Fibroblast of lung (primary cell): Measurements from ENCODE around the gene INSIG2.

Experiments
- EZH2 ChIP-seq: IDR thresholded peaks from 2 replicates; pipeline ENCODE4 v1.5.1; 2012; ENCODE audit warnings: low read length, control low read depth, mild to moderate bottlenecking; ENCODE audit errors: missing control alignments
- TF ChIP-seq, protein P1 (sequence below), 2 donors: IDR thresholded peaks in 1 of 2; conservative IDR thresholded peaks in 1 of 2; 1 replicate in 1 of 2; 2 replicates in 1 of 2; pipeline ENCODE4 v1.5.1; 2011 to 2012; ENCODE audit warnings: low read length in 2 of 2, control low read depth in 1 of 2, inconsistent platforms in 1 of 2, low read depth in 1 of 2, mild to moderate bottlenecking in 1 of 2

GRCh38 chr2:118056165-118056534, 32.1 kb upstream of the INSIG2 start:
- TF ChIP-seq, protein P1, sequence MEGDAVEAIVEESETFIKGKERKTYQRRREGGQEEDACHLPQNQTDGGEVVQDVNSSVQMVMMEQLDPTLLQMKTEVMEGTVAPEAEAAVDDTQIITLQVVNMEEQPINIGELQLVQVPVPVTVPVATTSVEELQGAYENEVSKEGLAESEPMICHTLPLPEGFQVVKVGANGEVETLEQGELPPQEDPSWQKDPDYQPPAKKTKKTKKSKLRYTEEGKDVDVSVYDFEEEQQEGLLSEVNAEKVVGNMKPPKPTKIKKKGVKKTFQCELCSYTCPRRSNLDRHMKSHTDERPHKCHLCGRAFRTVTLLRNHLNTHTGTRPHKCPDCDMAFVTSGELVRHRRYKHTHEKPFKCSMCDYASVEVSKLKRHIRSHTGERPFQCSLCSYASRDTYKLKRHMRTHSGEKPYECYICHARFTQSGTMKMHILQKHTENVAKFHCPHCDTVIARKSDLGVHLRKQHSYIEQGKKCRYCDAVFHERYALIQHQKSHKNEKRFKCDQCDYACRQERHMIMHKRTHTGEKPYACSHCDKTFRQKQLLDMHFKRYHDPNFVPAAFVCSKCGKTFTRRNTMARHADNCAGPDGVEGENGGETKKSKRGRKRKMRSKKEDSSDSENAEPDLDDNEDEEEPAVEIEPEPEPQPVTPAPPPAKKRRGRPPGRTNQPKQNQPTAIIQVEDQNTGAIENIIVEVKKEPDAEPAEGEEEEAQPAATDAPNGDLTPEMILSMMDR (conservative IDR thresholded peaks at IDR 0.05 in 1 of 2, IDR thresholded peaks at IDR 0.05 in 1 of 2; ENCODE audit: low read depth in 1 of 2, low read length in 2 of 2) = no peak
- no peak for TF ChIP-seq EZH2
